ENCODE data around the gene KCNIP4.

The KCNIP4 gene

DNA sequence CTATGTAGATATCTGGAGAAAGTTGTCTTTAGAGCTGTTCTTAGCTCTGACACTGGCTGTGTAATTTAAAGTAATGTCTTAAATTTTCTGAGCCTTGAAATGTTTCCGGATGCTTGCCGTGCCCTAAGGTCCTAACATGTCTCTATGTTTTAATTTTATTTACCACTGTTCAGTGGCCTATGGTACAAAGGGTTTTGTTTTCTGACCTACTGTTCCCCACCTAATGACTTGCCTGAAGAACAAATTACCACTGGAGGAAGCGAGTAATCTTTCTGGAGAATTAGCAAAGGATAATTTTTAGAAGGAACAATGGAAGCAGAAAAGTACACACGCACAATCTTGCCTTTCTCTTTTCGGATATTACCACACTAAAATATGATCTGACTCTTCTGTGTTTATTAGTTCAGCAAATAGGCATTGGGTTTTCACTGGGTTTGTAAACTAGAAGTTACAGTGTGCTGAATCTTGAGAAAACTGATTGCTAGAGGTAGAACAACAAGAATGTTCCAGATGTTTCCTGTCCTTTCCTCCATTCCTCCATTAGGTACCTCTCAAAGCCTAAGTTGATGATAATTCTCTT lies 812.4 kb downstream of the KCNIP4 start:
- DNase-seq = no peak

DNA sequence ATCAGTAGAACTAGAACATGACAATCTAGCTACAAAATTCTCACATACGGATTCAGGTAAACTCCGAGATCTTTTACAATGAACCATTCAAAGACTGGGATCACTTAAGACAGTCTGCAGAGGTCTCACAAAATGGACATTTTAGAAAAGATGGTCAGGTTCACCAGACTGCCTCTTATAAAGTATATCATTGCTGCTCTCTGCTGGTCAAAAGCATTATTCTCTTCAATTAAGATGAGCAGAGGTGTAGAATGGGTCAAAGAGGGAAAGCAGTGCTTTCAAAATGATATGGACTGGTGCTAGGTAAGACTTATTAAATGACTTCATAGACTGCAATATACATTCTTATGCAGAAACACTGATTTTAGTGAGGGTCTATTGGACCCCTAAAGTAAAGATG lies 813.6 kb downstream of the KCNIP4 start:
- DNase-seq = no peak

DNA sequence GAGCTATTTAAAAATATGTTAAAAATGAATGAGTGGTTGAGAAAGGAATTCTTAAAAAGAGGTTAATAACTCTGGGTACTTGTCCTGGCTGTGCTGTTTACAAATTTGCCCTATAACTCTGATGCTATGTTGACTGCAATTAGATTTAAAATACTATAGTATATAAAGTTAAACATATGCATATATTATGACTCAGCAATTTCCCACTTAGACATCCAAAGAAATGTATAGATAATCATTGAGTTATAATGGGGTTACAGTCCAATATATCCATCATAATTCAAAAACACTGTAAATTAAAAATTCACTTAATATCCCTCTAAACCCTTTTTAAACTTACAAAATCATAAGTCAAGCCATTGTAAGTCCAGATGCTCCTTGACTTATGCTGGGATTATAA lies 818.0 kb downstream of the KCNIP4 start:
- no peak for DNase-seq

DNA sequence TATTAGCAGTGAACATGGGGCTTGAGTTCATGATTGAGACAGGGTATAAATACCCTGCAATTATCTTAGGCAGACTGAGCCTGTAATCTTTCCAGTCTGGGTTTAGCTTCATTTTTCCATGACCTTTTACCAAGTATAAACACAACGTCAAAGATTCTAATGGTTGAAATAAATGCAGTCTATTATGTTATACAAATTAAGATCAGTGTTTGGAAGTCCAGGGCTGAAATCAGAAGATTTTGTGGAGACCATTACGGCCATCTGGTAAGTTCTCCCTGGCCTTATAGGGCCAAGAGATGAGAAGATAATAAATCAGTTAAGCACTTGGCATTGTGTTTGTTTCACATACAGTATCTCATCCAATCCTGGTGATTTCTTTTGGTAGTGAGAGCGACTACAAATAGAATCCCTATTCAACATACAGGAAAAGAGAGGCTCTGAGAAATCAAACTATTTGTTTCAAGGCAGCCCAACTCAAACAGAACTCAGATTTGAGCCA lies 822.5 kb downstream of the KCNIP4 start:
- no peak for DNase-seq

DNA sequence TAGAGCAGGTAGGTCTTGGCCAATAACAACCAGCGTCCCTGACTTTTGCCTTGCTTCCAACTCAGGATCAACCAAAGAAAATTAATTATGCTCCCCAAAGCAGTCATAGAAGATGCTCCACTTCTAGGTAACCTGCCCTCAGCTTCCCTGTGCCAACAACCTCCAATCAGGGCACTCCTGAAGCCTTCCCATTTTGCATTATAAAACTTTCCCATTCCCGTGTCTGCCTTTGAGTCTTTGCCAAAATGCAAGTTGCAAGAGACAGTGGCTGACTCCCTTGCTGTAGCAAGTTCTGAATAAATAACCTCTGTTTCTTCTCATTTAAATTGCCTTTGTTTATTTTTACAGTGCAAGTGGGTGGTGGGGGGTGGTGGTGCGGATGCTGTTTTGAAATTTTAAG lies 830.3 kb downstream of the KCNIP4 start:
- DNase-seq = no peak

DNA sequence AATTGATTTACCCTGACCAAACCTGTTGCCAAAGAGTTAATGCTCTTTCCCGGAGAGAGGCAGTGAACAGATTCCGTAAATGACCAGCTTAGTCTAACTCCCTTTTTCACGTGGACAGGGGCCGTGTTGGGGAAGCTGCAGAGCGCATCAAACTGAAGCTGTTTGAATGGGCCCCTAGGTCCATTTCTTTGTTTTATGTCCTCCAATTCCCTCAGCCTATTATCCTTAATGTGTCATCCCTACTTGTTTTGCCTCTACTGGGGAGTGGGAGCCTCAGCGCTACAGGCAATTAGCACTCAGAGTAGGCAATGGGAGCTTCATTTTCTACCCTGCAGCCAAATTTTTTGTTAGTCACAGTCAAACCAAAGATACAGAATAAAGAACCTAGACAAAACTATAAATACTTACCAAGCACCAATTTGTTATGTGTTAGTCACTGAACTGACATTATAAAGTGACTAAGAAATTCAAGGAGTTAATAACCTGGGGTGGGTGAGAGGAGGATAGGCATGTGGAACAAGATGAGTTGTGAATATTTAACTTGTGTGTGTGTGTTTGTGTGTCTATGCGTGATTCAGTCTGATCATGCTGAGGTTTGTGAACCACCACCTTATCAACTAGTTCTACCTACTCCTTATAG lies 830.9 kb downstream of the KCNIP4 start:
- no peak for DNase-seq

DNA sequence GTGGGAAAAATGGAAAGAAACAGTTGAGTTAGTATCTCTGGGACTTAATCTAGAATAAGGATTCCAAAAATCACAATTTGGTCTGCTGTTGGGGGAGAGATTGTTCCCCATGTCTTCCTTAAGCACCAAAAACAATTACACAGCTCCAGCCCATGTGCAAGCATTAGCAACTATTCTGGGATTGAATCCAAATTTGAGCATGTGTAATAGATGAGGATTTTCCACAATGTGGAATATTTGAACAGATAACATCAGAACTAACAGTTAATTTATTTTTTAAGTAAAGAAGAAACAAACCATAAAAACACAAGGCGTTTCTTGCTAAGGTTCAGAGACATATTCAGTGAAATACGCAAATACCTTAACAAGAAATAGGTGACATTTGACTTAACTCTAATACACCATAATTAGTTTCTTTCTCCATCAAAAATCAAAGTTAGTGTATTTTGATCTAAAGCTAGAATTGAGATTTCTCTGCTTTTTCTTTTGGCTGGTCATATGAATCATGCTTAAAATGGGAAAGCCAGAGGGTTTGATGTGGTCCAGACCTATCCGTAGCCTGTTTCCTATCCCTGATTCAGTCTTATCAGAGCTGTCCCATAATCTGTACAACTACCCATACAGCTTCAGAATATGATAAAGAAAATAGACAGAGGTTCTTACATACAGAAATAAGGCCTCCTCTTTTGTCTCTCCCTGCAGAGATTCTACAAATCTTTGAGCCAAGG lies 834.9 kb downstream of the KCNIP4 start:
- no peak for DNase-seq

DNA sequence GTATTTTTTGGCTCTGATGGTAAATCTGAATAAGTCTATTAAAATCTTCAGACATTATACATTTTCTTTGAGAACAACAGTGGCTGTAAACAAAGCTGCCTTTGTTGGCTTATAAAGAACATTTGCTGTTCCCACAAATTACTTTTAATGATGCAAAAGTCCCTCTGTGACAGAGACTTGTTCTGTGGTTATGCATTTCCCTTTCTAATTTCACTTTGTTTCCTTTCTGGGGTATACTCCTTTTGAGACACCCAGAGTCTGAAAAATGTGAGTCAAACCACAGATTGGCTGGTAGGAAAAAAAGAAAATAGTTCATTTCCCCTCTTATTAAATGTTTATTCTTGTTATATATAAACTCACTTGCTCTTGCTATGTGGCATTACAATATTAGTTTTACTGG lies 845.9 kb downstream of the KCNIP4 start:
- no peak for DNase-seq

DNA sequence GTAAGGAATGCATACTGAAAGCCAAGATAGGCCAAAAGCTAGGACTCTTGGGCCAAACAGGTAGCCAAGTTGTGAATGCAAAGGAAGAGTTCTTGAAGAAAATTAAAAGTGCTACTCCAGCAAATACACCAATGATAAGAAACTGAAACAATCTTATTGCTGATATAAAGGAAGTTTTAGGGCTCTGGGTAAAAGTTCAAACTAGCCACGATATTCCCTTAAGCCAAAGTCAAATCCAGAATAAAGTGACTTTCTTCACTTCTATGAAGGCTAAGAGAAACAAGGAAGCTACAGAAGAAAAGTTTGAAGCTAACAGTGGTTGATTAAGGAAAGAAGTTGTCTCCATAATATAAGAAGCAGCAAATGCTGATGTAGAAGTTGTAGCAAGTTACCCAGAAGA lies 850.7 kb downstream of the KCNIP4 start:
- DNase-seq = no peak

DNA sequence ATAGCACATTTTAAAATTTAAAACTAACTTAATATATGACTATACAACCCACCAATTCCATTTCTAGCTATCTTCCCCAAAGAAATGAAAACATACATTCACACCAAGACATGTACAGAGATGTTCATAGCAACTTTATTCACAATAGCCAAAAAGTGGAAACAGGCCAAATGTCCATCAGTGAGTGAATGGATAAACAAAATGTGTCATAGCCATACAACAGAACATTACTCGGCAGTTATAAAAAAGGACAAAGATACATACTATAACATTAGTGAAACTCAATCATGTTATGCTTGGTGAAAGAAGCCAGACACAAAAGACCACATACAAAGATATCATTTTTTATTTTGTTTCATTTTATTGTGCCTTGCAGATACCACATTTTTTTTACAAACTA lies 851.5 kb downstream of the KCNIP4 start:
- no peak for DNase-seq

DNA sequence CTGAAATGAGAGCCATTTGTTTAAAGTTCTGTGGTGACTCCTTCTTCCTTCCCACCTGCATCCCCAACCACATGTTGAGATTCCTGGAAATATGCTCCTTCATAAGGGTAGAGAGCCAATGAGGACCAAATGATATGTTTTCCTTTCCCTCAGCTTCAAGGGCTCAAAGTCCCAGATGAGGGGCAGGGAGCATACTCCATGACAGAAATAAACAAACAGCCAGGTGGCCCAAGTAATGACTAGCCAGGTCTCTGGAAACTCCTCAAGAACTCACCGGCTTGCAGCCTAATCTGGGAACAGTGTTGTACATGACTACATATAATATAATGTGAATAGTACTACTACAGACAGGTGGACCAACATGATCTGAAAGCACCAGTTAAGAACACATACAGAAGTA lies 856.0 kb downstream of the KCNIP4 start:
- DNase-seq = no peak

DNA sequence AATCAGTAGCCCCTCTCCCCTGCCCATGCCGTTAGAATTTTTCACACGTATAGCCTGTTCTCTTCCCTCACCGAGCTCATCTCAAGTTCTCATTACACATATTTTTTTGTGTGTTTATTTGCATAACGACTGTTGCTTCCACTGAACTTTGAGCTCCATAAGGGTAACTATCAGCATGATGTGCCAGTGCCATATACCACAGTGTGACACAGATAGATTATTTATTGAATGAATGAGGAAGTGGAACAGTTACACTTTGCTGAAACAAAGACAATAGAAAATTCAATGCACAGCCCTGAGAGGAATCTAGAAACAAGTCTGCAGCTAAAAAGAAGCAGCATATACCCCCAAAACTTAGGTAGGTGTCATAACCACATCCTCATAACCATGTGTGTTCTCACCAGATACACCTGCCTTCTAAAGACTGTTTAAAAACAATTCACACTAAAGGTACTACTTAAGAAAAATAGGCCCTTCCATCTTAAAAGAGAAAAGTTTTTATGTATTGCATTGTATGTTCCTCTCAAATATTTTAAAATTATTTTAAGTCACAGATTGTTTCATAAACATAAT lies 858.4 kb downstream of the KCNIP4 start:
- DNase-seq = no peak

DNA sequence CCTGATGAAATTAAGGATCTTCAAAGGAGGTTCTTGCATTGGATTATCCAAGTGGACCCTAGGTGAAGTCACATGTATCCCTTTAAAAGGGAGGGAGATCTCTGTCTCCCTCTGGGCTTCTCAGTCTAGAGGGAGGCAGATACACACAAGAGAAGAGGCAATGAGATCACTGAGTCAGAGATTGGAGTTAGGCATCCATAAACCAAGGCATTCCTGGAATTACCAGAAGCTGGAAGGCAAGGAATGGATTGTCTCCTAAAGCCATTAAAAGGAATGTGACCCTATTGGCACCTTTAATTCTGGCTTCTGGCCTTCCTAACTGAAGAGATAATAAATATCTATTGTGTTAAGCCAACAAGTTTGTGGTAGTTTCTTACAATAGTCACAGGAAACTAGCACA lies 865.2 kb downstream of the KCNIP4 start:
- DNase-seq = no peak

DNA sequence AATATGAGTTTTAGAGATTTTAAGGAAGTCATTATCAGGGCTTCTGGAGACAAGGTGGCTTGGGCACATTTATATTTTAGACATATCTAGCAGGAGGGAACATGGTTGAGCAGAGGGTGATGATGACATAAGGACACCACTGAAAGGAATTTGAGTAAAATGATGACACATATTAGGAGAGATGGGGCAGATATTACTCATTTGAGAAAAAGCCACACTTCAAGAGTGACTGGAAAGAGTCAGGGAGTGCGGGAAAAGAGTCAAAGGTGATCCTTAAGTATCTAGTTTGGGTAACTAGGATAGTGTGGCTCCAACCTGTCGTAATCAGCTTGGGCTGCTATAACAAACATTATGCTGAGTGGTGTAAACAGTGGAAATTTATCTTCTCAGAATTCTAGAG lies 870.6 kb downstream of the KCNIP4 start:
- no peak for DNase-seq

DNA sequence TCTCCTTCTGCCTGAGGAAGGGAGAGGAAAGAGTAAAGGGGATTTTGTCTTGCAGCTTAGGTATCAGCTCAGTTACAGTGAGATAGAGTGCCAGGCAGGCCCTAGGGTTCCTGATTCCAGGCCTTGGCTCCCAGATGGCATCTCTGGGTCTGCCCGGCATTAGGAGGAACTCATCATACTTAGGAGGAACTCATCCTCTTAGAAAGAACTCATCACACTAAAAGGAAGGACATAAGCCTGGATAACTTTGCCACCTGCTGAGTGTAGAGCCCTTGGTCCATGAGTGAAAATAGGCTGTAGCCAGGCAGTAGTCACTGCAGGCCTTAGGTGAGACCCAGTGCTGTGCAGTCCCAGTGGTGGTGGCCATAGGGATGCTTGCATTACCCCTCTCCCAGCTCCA lies 881.2 kb downstream of the KCNIP4 start:
- DNase-seq = no peak

DNA sequence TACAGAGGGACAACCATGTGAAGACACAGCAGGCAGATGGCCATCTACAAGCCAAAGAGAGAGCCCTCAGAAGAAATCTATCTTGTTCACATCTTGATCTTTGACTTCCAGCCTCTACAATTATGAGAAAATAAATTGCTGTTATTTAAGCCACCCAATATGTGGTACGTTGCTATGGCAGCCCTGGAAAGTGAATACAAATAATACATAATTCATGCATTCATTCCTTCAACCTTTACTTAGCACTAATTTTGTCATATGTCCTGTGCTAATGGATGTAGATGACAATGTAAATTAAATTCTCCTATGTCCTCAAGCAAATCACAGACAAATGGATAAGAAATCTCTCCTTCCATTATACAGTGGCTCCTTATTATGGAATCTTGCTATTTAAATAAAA lies 886.7 kb downstream of the KCNIP4 start:
- DNase-seq = no peak

DNA sequence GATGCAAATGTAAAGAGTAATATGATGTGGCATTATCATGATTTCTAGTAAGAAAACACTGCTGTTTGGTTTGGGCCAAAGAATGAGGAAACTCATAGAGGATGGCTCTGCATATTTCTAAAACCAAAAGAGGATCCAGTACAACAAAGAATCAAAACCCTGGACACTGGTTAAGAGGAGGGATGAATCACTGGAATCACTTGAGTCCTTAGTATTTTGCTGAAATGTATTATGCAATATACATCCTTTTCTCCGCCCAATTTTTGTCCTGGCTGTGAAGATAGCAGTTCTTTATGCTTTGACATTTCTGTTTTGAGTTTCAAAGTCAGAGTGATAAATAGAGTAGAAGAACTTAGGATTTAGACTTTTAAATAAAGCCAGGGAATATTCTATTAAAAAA lies 902.4 kb downstream of the KCNIP4 start:
- DNase-seq = no peak

DNA sequence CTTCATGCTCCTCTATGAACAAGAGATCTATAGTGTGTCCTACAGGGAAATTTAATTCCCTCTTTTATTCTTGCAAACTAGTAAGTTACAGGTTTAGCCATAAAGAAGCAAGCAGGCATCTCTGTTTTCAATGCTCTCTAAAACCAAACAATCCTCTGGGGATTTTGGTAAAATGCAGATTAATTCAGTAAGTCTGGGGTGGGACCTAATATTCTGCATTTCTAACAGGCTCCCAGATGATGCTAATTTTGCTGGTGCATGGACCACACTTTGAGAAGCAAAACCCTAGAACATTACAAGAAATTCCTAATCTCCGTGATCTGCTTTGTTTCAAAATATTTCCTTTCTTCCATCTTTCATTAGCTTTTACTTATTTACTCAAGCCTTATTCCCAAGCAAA lies 903.5 kb downstream of the KCNIP4 start:
- no peak for DNase-seq

DNA sequence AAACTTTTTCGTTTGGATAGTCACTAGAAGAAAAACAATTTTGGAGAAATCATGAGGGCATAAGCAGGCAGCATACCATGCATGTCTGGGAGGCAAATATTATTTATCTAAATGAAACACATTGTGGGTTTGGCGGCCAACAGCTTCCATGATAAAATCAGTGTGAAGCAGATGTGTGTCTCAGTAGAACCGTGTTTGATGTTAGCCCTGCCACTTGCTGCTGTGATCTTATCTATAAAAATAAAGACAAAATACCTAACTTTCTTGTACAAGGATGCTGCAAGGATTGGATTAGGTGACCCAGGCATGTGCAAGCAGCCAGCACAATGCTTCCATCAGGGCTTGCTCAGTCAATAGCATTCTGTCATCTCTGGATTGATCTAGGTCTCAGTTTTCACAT lies 906.9 kb downstream of the KCNIP4 start:
- DNase-seq = no peak

DNA sequence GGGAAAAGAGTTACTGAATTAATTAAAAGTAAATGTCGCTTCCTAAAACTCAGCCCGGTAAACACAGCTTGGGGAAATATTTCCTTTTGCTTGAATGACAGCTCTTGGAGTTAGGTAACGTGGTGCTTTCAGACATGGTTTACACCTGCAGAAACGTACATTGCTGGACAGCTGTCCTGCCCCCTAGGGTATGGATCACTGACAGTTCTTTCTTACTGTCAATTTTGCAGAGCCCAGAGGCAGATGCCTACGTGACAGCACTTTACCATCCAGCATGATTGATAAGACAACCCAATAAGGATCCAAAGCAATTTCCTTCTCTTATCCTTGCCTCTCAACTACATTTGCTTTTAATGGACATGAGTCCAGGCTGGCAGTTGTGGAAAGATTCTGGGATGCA lies 913.8 kb downstream of the KCNIP4 start:
- DNase-seq = no peak

DNA sequence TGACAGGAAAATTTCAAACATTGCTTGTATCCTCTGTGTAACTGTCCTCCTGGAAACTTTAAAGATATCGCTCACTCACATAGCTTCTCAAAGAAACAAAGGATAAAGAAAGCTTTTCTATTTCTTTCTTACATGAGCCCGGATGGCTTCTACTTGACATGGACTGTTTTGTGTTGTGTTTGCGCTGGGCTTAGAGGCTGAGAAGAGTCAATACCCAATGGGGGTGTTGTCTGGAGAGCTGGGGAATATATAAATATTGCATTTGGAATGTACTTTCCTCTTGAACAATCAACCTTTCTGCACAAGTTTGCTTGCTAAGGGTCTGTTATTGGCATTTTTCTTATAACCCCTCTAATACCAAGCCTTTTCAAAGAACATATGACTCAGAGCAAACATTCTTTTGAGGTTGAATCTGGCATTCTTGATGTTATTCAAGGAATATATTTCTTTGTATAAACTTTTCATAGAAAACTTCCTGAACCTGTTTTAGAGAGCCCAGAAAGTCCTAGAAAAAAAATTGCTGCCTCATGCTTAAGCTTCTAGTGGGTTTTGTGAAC lies 916.4 kb downstream of the KCNIP4 start:
- no peak for DNase-seq

DNA sequence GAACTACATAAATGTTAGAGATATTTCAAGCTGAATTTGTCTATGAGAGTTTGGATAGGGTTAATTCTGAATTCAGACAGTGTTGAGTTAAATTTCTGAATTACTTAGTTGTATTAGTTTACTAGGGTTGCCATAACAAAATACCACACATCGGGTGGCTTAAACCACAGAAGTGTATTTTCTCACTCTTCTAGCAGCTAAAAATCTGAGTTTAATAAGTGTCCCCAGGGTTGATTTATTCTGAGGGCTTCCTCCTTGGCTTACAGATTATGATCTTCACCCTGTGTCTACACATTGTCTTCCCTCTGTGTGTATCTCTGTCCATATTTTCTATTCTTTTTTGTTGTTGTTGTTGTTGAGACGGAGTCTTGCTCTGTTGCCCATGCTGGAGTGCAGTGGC lies 929.8 kb downstream of the KCNIP4 start:
- DNase-seq = no peak

DNA sequence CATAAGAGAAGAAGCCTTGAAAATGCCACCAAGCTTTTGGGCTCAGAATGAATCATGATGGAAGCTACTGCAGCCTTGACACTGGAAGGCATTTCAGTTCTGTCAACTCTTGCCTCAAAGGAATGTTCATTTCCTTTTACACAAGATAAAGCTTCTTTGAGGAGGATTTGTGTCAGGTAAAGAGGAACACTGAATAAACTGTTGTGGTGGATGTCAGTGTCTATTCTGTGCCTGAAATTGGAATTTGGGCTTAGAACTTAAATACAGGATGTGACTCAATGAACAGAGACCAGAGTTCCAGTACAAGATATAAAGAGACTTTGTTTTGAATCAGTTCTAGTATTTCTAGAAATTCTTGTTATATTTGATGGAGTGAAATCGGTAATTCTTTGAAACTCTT lies 935.1 kb downstream of the KCNIP4 start:
- no peak for DNase-seq

DNA sequence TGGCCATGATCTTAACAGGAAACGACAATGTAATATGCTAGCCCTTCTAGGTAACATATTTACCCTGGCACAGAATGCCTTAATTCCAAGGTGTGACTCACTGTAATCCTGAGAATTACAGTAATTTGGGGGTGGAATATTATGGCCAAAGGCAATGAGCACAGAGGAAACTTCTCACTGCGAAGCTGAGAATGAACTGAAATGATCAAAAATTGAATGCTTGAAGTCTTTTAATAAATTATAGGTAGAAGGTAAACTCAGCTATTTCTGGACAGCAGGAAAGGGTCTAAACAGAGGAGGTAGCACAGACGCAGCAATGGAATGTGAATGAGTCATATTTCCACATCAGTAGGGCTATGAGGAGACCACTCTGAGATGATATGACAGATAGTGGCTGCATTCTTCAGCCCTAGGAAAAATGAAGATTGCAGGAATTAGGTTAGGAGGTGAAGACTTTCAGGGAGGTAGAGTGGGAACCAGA lies 935.7 kb downstream of the KCNIP4 start:
- no peak for DNase-seq
